SHP77 (cell line): ENCODE data around the gene GYG1.

Source experiments
- DNase-seq, 2 experiments: peaks; one replicate each; lab custom pipeline; 2025; lab: John Stamatoyannopoulos, UW

GYG1 gene

GRCh38 chr3:148991219-148992026 is at the start of gene GYG1:
Gene GYG1, plus strand, starts transcription at chr3:148991540. Its CDS starts 101 bp downstream, at chr3:148991641.
- peak; percentile 84 to 91 for DNase-seq

DNA sequence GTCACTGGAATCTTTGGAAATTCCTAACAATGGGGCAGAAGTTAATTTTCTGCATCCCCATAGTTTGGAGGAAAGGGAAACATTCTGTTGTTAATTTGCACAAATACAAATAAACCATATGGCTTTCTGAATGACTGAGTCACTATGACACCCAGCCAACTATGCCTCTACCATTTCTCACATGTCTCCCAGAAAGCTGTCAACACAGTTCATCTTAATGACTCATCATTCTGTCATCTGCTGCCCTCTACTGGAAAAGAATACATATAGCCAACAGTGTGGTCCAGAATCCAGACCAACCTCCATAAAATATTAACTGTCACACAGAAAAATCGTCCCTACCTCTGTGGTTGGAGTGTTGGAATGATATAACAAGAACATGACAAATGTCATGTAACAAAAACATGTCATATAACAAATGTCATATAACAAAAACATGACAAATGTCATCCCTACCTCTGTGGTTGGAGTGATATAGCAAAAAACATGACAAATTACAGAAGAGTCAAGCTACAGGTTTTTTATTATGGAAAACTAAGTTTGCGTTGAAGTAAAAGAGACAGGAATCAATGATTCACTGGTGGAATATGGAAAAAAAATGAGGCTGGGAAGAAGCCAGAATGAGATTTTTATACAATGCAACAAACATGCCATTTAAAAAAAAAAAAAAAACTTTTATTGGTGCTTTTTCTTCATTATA is 47.7 kb upstream of the GYG1 start:
- peak; percentile 89 to 94 for DNase-seq

- DNase-seq, result no peak
Observed at GRCh38 chr3:148945116-148945515, 46.2 kb upstream of the GYG1 start.

DNA sequence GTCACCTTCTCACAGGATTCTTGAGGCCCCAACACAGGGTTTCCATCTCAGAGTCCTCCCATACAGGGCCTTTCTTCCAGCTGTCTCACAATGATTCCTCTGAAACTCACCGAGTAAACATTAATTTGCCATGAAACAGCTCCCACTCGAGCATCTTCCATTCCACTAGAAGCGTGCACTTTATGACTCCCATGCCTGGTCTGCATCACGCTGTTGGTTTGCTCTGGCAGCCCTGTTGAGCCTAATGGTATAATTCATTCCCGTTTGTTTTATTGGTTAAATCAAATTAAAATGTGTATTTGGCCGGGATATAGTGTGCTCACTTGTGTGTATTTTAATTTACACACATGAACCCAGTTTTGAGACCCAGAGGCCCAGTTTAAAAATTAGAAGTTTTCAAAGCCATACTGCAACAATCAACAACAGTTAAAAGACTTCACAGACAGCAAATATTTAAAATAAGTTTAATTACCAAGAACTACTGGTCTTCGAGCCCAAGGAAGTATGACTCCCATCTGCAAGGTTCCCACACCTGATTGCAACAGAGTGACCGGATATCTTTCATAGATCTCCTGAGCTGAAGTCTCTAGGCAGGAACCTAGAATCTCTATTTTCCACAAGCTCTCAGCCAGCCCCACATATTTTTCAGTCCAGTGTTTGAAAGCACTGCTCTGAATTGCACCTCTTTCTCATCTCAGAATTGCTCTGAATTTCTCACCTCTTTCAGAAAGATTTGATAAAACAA is 42.3 kb upstream of the GYG1 start:
- DNase-seq, result no peak

GRCh38 chr3:148950806-148951205 is 40.5 kb upstream of the GYG1 start:
- no peak for DNase-seq

GRCh38 chr3:148951599-148952361 is 39.6 kb upstream of the GYG1 start:
- DNase-seq, result no peak

GRCh38 chr3:148953094-148953493 is 38.2 kb upstream of the GYG1 start:
- DNase-seq, result no peak

DNA sequence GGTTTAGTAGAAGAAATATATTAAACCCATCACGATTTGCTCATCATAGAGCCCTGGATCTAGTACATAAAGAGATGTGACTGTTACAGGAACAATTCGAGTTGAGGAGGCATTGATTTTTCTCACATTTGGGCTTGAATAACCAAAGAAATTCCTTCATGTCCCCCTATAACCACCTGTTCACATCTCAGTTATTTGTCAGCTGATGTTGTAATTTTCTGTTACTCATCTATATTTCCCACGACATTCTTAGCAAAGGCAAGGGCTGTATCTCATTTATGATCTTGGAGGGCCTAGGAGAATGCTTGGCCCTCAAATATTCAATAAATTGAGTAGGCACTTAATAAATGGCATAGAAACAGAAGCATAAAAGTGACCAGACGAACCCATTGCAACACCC is 36.4 kb upstream of the GYG1 start:
- no peak for DNase-seq

DNA sequence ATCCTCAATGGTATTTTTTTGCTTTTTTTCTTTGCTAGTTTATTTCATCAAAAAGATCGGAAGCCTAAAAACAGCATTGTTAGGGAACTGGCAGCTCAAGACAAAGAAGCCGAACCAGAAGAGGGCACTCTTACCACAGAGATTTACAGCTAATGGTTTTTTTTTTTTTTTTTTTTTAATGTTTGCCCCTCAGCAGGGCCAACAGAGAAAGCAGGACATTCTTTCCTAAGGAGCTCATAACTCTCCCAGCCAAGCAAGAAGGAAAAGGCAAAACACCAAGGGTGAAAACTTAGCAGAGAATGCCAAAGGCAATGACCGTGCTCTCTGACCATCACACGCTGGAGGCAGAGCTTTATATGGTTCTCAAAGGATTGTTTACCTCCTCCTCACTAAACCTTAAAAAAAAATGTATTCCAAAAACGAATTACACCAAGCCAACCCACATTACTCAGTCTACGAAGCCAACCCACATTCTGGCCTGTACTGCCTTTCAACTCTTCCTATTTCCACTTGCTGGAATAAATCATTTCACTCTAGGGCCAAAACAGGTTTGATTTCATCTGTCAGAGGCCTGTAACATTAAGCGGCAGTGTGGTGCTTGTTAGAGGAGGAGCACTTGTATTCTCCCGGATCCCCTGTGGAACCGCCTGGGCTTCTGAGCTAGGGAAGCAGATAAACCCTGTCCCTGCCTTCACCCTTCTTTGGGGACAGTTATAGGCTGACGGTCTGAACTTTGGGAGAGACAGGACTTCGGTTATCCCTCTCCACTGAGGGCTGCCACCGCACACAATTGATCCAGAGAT is 35.6 kb upstream of the GYG1 start:
- peak; percentile 42 to 78 for DNase-seq

DNA sequence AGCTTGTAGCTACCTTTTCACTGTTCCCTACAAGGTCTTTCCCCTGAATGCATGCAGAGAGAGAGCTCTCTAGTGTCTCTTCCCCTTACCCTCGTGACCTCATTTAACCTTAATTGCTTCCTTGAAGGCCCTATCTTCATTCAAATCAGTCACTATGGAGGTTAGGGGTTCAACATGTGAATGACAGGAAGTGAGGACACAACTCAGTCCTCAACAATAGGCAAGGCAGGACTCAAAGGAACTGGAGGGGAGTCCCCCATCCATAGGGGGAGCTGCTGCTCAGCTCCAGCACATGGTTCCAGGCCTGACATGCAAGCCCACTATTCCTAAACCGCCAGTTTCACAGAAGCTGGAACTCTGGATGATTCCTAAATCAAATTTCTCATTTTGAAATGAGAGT is 33.8 kb upstream of the GYG1 start:
- DNase-seq, result peak in 1 of 2 experiments; percentile 52

DNA sequence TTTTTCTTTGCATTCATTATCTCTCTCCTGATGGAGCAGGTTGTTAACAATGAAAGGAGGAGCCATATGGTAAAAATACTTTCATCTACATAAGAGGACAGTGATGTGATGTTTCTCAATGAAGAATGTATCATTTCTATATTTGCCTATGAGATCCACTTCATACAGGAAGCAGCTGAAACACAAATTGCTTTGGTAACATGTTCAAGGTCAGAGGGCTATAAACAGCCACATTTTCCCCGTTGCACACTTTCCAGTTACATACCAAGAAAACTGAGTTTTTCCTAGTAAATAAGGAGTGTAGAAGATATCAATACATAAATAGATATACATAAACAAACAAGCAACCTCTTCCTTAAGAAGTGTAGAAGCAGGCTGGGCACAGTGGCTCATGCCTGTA is 32.6 kb upstream of the GYG1 start:
- DNase-seq, result no peak

GRCh38 chr3:148962513-148962912 is 28.8 kb upstream of the GYG1 start:
- peak in 1 of 2 experiments; percentile 29 for DNase-seq

GRCh38 chr3:148964809-148965208 is 26.5 kb upstream of the GYG1 start:
- DNase-seq, result no peak

DNA sequence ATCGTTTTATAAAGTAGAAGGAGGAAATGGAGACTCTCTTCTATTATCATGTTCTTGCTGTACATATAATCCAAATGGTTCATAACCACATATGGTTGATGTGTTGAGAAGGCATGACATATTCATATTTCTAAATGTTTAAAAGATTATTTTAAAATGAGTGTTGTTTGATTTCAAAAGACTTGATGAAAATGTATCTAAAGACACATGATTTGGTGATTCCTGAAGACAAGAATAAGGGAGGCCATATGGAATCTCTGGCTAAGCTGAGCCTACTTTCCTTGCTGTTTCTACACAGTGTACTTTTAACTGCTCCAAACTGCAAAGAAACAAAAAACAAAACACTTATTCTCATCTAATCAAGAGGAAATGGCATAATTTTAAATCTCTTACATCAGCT is 23.0 kb upstream of the GYG1 start:
- no peak for DNase-seq

- no peak for DNase-seq
Observed at GRCh38 chr3:148970271-148970670, 21.1 kb upstream of the GYG1 start.

- DNase-seq, result no peak
Observed at GRCh38 chr3:148971401-148972163, 19.8 kb upstream of the GYG1 start.

DNA sequence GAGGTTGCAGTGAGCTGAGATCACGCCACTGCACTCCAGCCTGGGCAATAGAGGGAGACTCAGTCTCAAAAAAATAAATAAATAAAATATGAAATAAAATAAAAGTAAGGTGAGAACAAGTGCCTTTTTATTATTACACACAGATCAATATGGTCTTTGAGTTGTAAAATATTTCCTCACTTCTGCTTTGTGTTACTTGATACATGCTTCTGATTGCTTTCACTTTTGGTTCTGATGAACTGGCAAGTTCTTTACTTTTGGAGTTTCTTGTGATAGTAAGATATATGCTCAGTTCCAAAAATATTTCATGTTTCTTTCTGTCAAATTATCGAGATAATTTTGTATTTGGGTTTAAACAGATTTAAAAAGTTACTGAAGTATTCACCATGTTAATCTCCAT is 16.6 kb upstream of the GYG1 start:
- no peak for DNase-seq

DNA sequence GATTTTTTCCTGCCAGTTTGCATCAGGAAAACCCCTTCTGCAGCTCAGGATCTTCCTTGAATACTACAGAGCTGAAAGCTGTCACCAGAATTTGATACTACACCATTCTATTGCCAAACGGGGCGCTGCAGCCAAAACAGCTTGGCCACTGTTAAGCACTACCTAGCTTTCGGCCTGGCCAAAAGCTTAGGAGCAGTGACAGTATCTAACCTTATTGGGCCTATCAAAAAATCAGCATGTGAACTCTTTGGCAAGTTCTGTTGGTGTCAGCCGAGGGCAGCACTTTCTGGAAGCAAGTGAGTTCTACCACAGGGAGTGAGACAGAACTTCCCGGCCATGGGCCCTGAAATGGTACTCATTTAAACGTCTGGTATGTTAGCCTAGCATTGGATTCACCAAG is 16.1 kb upstream of the GYG1 start:
- DNase-seq, result no peak

DNA sequence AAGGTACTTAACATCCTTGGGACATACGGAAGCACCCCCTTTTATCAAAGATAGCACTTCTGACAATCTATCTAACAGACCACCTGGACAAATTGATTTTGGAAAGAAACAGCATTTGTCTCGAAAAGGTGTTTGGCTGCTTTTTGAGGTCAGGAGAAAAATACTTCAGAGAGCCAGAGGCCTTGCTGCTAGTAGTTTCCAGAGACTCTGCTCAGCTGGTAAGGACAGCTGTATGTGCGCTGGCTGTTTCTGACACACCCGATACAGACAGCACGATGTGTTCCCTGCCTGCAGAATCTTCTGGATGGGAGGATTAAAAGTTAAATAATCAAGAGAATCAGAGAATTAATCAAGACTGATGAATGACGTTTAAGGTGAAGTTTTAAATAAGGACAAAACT is 15.6 kb upstream of the GYG1 start:
- no peak for DNase-seq

DNA sequence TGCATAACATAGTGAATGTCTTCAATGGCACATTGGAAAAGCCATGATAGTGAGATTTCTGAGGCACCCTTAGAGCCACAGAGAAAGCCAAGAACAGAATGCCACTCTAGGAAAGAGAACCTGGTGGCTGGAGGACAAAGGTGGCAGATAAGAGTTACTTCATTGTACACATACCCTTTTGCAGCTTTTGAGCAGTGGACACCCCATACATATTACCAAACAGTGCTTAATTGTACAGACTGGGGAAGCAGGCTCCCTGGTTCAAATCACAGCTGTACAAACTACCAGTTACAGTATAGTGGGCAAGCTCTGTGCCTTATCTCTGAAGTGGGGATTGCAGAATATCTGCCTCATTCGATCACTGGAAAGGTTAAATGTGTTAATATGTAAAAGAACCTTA is 10.1 kb upstream of the GYG1 start:
- no peak for DNase-seq
